ENCODE results near the gene CCNF. TPM values are rescaled to one million over a fixed set of nuclear protein-coding genes. Genes with fewer than 3 reads are reported as not detected.

CCNF gene
- total and polyA plus RNA-seq, 9 donors, result 0.87 to 2.5 (median 1.8) TPM

GRCh38 chr16:2473446-2473926 lies 44.2 kb downstream of the CCNF start:
- no peak for TF ChIP-seq EP300 (IDR thresholded peaks at IDR 0.05)
- TF ChIP-seq POLR2A (IDR thresholded peaks at IDR 0.05), result no peak
- no peak for TF ChIP-seq CTCF (IDR thresholded peaks at IDR 0.05)
- Histone ChIP-seq H3K4me3 (no peak overlapping the region), H3K9me3 (no peaks in the 10 kb centered on the region), H3K27me3 (peaks cover 6% of the 10 kb centered on the region), H3K4me1 (ENCODE audit: insufficient read depth) (peaks cover 9% of the 10 kb centered on the region), H3K27ac (no peak overlapping the region), H3K36me3 (no peaks in the 10 kb centered on the region)
- intact Hi-C loops (cut with DNase I), result no loop called here
- peak in 1 of 5 donors; percentile 46 for DNase-seq
- 7 to 20% (median 9%) methylated on average over 17 to 49 of the region's 49 CpGs for WGBS, 3 donors

- peak in 4 of 5 donors; percentile 40 to 58 (median 47) for DNase-seq
- no peak overlapping the region for H3K27ac ChIP-seq
- TF ChIP-seq CTCF (IDR thresholded peaks at IDR 0.05) (peak in 1 of 3 donors; percentile 25), EP300 (IDR thresholded peaks at IDR 0.05) (no peak), POLR2A (IDR thresholded peaks at IDR 0.05) (no peak)
- peak overlapping the region; percentile 62 for H3K4me3 ChIP-seq
- 0 to 1% (median 1%) methylated on average over 46 to 100 of the region's 100 CpGs for WGBS, 3 donors
- H3K9me3 ChIP-seq, result no peaks in the 10 kb centered on the region
- H3K36me3 ChIP-seq, result no peaks in the 10 kb centered on the region
- peaks cover 9% of the 10 kb centered on the region for H3K4me1 ChIP-seq (ENCODE audit: insufficient read depth)
- H3K27me3 ChIP-seq, result peaks cover 6% of the 10 kb centered on the region
- intact Hi-C loops (cut with DNase I), result no loop called here
Observed at GRCh38 chr16:2473999-2474876, 45.0 kb downstream of the CCNF start.

- intact Hi-C loops (cut with DNase I), result no loop called here
- Histone ChIP-seq H3K27me3 (peaks cover 6% of the 10 kb centered on the region), H3K9me3 (no peaks in the 10 kb centered on the region), H3K36me3 (no peaks in the 10 kb centered on the region), H3K27ac (no peak within 1 kb of the TSS), H3K4me1 (ENCODE audit: insufficient read depth) (peaks cover 9% of the 10 kb centered on the region), H3K4me3 (peak within 1 kb of the TSS; percentile 62)
- 0 to 1% (median 0%) methylated on average over 7 to 77 of the region's 77 CpGs for WGBS, 3 donors
- TF ChIP-seq EP300 (IDR thresholded peaks at IDR 0.05), result no peak
- no peak for TF ChIP-seq POLR2A (IDR thresholded peaks at IDR 0.05)
- no peak for TF ChIP-seq CTCF (IDR thresholded peaks at IDR 0.05)
- DNase-seq, result peak; percentile 84 to 92 (median 89)
Observed at GRCh38 chr16:2474877-2475412, 45.7 kb downstream of the CCNF start, which contains the start of gene TBC1D24. TBC1D24 (plus strand) TSS chr16:2475127; CDS start chr16:2496149, 21,022 bp downstream.

- Histone ChIP-seq H3K9me3 (no peaks in the 10 kb centered on the region), H3K27me3 (peaks cover 6% of the 10 kb centered on the region), H3K4me3 (peak overlapping the region; percentile 62), H3K4me1 (ENCODE audit: insufficient read depth) (peaks cover 9% of the 10 kb centered on the region), H3K27ac (no peak overlapping the region), H3K36me3 (no peaks in the 10 kb centered on the region)
- TF ChIP-seq CTCF (IDR thresholded peaks at IDR 0.05), result no peak
- TF ChIP-seq POLR2A (IDR thresholded peaks at IDR 0.05), result no peak
- no peak for TF ChIP-seq EP300 (IDR thresholded peaks at IDR 0.05)
- peak in 1 of 5 donors; percentile 34 for DNase-seq
- intact Hi-C loops (cut with DNase I), result no loop called here
- 10 to 15% (median 11%) methylated on average over 39 to 55 of the region's 55 CpGs for WGBS, 3 donors
Observed at GRCh38 chr16:2475413-2476344, 46.4 kb downstream of the CCNF start.

All from ovary (tissue), 9 donors.